Liver (tissue), 9 donors: ENCODE data around the gene SORCS2. TPM values are rescaled to one million over a fixed set of nuclear protein-coding genes. Genes with fewer than 3 reads are reported as not detected.

Experiments
- DNase-seq: peaks from one replicate; pipeline ENCODE4 v3.0.0-alpha.2; 2017; ENCODE audit warnings: low spot score
- H3K27ac ChIP-seq, 2 donors: one replicate each; pipeline ENCODE4 v1.7.0; 2013; ENCODE audit warnings: inconsistent platforms in 2 of 2, low read length in 2 of 2, control low read depth in 1 of 2, low read depth in 1 of 2, mild to moderate bottlenecking in 1 of 2
- H3K27me3 ChIP-seq, 4 donors: one replicate each; pipeline versions ENCODE4 v1.6.1 to v1.7.0; 2013; ENCODE audit warnings: low read length in 3 of 4, inconsistent platforms in 1 of 4, mild to moderate bottlenecking in 1 of 4, moderate library complexity in 1 of 4; ENCODE audit not compliant: control insufficient read depth in 4 of 4, insufficient read depth in 4 of 4
- H3K36me3 ChIP-seq, 4 donors: one replicate each; pipeline versions ENCODE4 v1.6.1 to v1.7.0; 2013; ENCODE audit warnings: low read length in 3 of 4, mild to moderate bottlenecking in 3 of 4, low read depth in 1 of 4, moderate library complexity in 1 of 4; ENCODE audit not compliant: control insufficient read depth in 4 of 4, insufficient read depth in 3 of 4
- H3K4me1 ChIP-seq, 4 donors: one replicate each; pipeline versions ENCODE4 v1.6.1 to v1.7.0; 2013; ENCODE audit warnings: low read length in 3 of 4, mild to moderate bottlenecking in 3 of 4, moderate library complexity in 1 of 4; ENCODE audit not compliant: control insufficient read depth in 4 of 4, insufficient read depth in 4 of 4
- H3K4me3 ChIP-seq, 3 donors: one replicate each; pipeline versions ENCODE4 v1.6.1 to v1.7.0; 2013; ENCODE audit warnings: low read length in 3 of 3, control low read depth in 1 of 3, low read depth in 1 of 3, mild to moderate bottlenecking in 1 of 3
- H3K9ac ChIP-seq, 2 donors: one replicate each; pipeline ENCODE4 v1.7.0; 2013; ENCODE audit warnings: low read length in 2 of 2, mild to moderate bottlenecking in 2 of 2, moderate library complexity in 2 of 2, control low read depth in 1 of 2, low read depth in 1 of 2
- H3K9me3 ChIP-seq, 4 donors: one replicate each; pipeline versions ENCODE4 v1.6.1 to v1.7.0; 2013; ENCODE audit warnings: low read length in 3 of 4; ENCODE audit not compliant: control insufficient read depth in 4 of 4
- ATF3 ChIP-seq: IDR thresholded peaks from 2 replicates; pipeline ENCODE4 v1.6.1; 2016; ENCODE audit warnings: antibody characterized with exemption
- EGR1 ChIP-seq, 2 donors: IDR thresholded peaks; 2 replicates each; pipeline ENCODE4 v1.6.1; 2016 to 2018; ENCODE audit warnings: antibody characterized with exemption in 2 of 2, low read depth in 2 of 2
- FOXA1 ChIP-seq: IDR thresholded peaks from 2 replicates; pipeline ENCODE4 v1.6.1; 2016; ENCODE audit warnings: antibody characterized with exemption
- FOXA2 ChIP-seq: IDR thresholded peaks from 2 replicates; pipeline ENCODE4 v1.6.1; 2016; ENCODE audit warnings: antibody characterized with exemption
- GABPA ChIP-seq, 2 donors: IDR thresholded peaks in 1 of 2; conservative IDR thresholded peaks in 1 of 2; 2 replicates each; pipeline ENCODE4 v1.6.1; 2016; ENCODE audit warnings: antibody characterized with exemption in 2 of 2, mild to moderate bottlenecking in 1 of 2, moderate library complexity in 1 of 2
- HNF4A ChIP-seq, 2 donors: conservative IDR thresholded peaks; 2 replicates each; pipeline ENCODE4 v1.6.1; 2016; ENCODE audit warnings: antibody characterized with exemption in 2 of 2, mild to moderate bottlenecking in 2 of 2
- JUND ChIP-seq, 2 donors: IDR thresholded peaks; 2 replicates each; pipeline ENCODE4 v1.6.1; 2016; ENCODE audit warnings: antibody characterized with exemption in 2 of 2
- MAX ChIP-seq: IDR thresholded peaks from 2 replicates; pipeline ENCODE4 v1.6.1; 2016; ENCODE audit warnings: antibody characterized with exemption
- NR2F2 ChIP-seq: IDR thresholded peaks from 2 replicates; pipeline ENCODE4 v1.6.1; 2016; ENCODE audit warnings: antibody characterized with exemption
- RAD21 ChIP-seq, 2 donors: IDR thresholded peaks; 2 replicates each; pipeline ENCODE4 v1.6.1; 2016; ENCODE audit warnings: antibody characterized with exemption in 2 of 2, mild to moderate bottlenecking in 2 of 2
- TAF1 ChIP-seq: conservative IDR thresholded peaks from 2 replicates; pipeline ENCODE4 v1.6.1; 2016; ENCODE audit warnings: antibody characterized with exemption, mild to moderate bottlenecking
- YY1 ChIP-seq: IDR thresholded peaks from 2 replicates; pipeline ENCODE4 v1.6.1; 2016; ENCODE audit warnings: antibody characterized with exemption, mild to moderate bottlenecking
- WGBS: extraction: QIAGEN DNeasy Blood & Tissue Kit; methylation state at CpG from one replicate; pipeline ENCODE4 v1.1.7; 2013; 5-methylcytosine and 5-hydroxymethylcytosine counted together
- polyA plus RNA-seq, 2 donors: library from polyadenylated mRNA; stranded (reverse) in 1 of 2; unstranded in 1 of 2; fragments of 200-250 nt in 1 of 2; fragments of >200 nt in 1 of 2; fragmentation: Nextera tagmentation in 1 of 2; extraction: Ambion mirVana in 1 of 2; gene quantifications; one replicate each; pipeline versions ENCODE4 v1.2.1 to v1.2.3, GENCODE V29; 2013 to 2015
- total RNA-seq, 2 donors: library from RNA; depleted of rRNA; stranded (reverse); fragments of >200 nt; gene quantifications; one replicate each; pipeline ENCODE4 v1.2.3, GENCODE V29; 2014
- TF ChIP-seq, protein P1 (sequence below): fragments of 150-350 bp; IDR thresholded peaks from 2 replicates; pipeline ENCODE4 v1.5.1; 2017; ENCODE audit warnings: improper control_type of control experiment, low read depth, low read length; ENCODE audit not compliant: missing input control
- TF ChIP-seq, protein P2 (sequence below): IDR thresholded peaks from 2 replicates; pipeline ENCODE4 v1.6.1; 2016; ENCODE audit warnings: antibody characterized with exemption
- TF ChIP-seq, protein P3 (sequence below): IDR thresholded peaks from 2 replicates; pipeline ENCODE4 v1.6.1; 2016; ENCODE audit warnings: antibody characterized with exemption, mild to moderate bottlenecking
- donor health status: healthy.
- donor health status: healthy.
- donor health status: healthy.
- donor health status: healthy.
- donor health status: healthy.

Gene SORCS2
- total and polyA plus RNA-seq, 4 donors, result 0.10 to 1.4 (median 0.92) TPM

- DNase-seq, result no peak
- no peak overlapping the region for H3K9ac ChIP-seq
- H3K27ac ChIP-seq, result no peak overlapping the region
- H3K4me3 ChIP-seq, result no peak overlapping the region
- WGBS, result 96% methylated on average over 23 of the region's 23 CpGs
- peaks cover 0 to 11% (median 5%) of the 10 kb centered on the region in 4 donors for H3K9me3 ChIP-seq
- no peaks in the 10 kb centered on the region for H3K36me3 ChIP-seq
- no peaks in the 10 kb centered on the region for H3K27me3 ChIP-seq
- H3K4me1 ChIP-seq, result peaks cover 0 to 6% (median 4%) of the 10 kb centered on the region in 4 donors
- no peak for TF ChIP-seq EGR1 (IDR thresholded peaks at IDR 0.05; ENCODE audit: low read depth in 2 of 2)
- no peak for TF ChIP-seq NR2F2
- no peak for TF ChIP-seq JUND (IDR thresholded peaks at IDR 0.05)
- TF ChIP-seq FOXA2, result no peak
- no peak for TF ChIP-seq TAF1
- TF ChIP-seq YY1, result no peak
- no peak for TF ChIP-seq MAX
- TF ChIP-seq, protein P1, sequence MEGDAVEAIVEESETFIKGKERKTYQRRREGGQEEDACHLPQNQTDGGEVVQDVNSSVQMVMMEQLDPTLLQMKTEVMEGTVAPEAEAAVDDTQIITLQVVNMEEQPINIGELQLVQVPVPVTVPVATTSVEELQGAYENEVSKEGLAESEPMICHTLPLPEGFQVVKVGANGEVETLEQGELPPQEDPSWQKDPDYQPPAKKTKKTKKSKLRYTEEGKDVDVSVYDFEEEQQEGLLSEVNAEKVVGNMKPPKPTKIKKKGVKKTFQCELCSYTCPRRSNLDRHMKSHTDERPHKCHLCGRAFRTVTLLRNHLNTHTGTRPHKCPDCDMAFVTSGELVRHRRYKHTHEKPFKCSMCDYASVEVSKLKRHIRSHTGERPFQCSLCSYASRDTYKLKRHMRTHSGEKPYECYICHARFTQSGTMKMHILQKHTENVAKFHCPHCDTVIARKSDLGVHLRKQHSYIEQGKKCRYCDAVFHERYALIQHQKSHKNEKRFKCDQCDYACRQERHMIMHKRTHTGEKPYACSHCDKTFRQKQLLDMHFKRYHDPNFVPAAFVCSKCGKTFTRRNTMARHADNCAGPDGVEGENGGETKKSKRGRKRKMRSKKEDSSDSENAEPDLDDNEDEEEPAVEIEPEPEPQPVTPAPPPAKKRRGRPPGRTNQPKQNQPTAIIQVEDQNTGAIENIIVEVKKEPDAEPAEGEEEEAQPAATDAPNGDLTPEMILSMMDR, result no peak
- TF ChIP-seq, protein P2, sequence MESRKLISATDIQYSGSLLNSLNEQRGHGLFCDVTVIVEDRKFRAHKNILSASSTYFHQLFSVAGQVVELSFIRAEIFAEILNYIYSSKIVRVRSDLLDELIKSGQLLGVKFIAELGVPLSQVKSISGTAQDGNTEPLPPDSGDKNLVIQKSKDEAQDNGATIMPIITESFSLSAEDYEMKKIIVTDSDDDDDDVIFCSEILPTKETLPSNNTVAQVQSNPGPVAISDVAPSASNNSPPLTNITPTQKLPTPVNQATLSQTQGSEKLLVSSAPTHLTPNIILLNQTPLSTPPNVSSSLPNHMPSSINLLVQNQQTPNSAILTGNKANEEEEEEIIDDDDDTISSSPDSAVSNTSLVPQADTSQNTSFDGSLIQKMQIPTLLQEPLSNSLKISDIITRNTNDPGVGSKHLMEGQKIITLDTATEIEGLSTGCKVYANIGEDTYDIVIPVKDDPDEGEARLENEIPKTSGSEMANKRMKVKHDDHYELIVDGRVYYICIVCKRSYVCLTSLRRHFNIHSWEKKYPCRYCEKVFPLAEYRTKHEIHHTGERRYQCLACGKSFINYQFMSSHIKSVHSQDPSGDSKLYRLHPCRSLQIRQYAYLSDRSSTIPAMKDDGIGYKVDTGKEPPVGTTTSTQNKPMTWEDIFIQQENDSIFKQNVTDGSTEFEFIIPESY, result no peak
- TF ChIP-seq ATF3, result no peak
- TF ChIP-seq RAD21 (IDR thresholded peaks at IDR 0.05), result no peak
- TF ChIP-seq GABPA (IDR thresholded peaks at IDR 0.05 in 1 of 2, conservative IDR thresholded peaks at IDR 0.05 in 1 of 2), result no peak
- TF ChIP-seq, protein P3, sequence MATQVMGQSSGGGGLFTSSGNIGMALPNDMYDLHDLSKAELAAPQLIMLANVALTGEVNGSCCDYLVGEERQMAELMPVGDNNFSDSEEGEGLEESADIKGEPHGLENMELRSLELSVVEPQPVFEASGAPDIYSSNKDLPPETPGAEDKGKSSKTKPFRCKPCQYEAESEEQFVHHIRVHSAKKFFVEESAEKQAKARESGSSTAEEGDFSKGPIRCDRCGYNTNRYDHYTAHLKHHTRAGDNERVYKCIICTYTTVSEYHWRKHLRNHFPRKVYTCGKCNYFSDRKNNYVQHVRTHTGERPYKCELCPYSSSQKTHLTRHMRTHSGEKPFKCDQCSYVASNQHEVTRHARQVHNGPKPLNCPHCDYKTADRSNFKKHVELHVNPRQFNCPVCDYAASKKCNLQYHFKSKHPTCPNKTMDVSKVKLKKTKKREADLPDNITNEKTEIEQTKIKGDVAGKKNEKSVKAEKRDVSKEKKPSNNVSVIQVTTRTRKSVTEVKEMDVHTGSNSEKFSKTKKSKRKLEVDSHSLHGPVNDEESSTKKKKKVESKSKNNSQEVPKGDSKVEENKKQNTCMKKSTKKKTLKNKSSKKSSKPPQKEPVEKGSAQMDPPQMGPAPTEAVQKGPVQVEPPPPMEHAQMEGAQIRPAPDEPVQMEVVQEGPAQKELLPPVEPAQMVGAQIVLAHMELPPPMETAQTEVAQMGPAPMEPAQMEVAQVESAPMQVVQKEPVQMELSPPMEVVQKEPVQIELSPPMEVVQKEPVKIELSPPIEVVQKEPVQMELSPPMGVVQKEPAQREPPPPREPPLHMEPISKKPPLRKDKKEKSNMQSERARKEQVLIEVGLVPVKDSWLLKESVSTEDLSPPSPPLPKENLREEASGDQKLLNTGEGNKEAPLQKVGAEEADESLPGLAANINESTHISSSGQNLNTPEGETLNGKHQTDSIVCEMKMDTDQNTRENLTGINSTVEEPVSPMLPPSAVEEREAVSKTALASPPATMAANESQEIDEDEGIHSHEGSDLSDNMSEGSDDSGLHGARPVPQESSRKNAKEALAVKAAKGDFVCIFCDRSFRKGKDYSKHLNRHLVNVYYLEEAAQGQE, result no peak
- TF ChIP-seq HNF4A (conservative IDR thresholded peaks at IDR 0.05), result no peak
- no peak for TF ChIP-seq FOXA1
Measured at GRCh38 chr4:7645956-7646355, 453.6 kb downstream of the SORCS2 start.
